Cerebellar cortex (tissue), 1 donor: Measurements from ENCODE around the gene TRUB1.
"Not testable (repeated sequence)": the region's sequence is repeated elsewhere in the genome, so short reads cannot be mapped to it uniquely, and the experiment has no call there.

Source experiments
- DNase-seq: peaks from one replicate; pipeline ENCODE4 v3.0.0-alpha.2; 2015; ENCODE audit warnings: low spot score

Gene TRUB1

DNA sequence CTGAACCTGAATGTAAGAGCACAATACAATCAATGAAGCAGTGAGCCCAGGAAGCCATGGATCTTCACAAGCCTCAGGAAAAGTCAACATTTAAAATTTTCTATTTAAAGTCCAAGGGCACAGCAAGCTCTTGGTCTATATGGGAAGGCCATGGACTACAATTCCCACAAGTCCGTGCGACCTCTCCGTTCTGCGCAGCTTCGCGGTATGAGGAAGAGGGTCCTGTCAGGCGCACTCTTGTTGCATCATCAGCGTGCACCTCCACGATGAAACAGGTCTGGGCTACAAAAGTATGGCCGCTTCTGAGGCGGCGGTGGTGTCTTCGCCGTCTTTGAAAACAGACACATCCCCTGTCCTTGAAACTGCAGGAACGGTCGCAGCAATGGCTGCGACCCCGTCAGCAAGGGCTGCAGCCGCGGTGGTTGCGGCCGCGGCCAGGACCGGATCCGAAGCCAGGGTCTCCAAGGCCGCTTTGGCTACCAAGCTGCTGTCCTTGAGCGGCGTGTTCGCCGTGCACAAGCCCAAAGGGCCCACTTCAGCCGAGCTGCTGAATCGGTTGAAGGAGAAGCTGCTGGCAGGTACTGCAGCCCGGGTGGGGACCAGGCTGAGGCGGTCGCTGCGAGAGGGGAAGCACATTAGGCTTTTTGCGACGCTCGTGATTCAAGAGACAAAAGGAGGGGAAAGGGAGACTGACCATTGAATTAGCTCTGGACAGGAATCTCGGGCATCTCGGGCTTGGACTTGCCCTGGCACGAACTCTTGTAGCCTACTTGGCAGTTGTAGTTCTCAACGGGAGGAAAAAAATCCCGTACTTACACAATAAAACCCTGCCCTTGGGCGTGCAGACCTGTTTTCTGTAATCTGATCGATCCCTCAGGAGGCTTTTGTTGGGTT, at the start of gene TRUB1:
Gene TRUB1 (plus strand): TSS at position 234 of the 894 bp plus-strand sequence. CDS start 59 bp downstream, at position 293.
- peak; percentile 98 for DNase-seq

DNA sequence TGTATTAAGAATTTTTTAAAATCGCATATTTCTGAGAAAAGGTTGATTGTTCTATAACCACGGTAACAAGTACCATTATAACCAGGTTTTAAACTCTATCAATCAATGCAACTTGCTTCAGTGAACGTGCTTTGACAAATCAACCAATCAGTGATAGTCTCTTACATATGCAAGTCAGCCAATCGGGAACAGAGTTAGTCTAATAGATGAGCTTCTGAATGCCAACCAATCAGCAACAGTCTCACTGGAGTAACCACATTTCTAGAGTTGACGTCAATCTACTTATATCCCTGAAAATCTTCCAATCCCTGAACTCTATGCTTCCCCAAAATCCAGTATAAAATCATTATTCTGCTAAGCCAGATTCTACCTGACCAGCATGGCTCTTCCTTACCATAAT, 44.7 kb upstream of the TRUB1 start:
- no peak for DNase-seq

DNA sequence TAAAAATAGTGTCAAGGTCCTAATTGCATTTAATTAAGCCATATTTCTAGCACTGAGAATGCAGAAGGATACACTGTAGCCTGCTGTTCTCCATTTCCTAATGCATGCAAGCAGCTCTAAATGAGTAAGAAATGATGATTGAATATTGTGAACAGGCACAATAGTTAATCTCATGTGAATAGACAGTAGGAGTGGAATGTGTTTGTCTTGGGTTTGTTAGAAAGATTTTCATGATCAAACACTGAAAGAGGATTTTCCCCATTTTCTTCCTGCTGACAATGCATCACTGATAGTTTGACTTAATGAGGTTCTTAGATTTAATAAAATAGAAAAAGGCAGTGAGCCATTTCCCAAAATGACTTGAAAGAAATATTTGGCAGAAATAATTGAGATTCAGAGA, 43.1 kb upstream of the TRUB1 start:
- DNase-seq = no peak

DNA sequence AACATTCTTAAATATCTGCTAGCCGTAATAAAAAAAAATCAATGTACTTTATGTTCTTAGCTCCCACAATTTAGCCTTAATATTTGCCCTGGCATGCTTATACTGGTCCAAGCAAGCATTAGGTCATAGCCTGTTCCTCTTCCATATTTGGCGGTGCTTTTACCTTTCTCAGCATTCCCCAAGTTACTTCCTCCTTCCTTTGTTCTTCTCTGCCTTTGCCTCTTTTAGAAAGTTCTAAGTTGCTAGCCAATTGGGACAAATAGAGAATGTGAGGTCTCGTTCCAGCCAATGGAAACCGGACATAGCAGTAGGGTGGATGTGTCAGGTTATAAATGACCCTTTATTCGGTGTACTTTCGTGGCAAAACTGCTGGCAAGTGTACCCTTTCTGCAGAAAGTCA, 41.0 kb upstream of the TRUB1 start:
- DNase-seq = not testable (repeated sequence)

DNA sequence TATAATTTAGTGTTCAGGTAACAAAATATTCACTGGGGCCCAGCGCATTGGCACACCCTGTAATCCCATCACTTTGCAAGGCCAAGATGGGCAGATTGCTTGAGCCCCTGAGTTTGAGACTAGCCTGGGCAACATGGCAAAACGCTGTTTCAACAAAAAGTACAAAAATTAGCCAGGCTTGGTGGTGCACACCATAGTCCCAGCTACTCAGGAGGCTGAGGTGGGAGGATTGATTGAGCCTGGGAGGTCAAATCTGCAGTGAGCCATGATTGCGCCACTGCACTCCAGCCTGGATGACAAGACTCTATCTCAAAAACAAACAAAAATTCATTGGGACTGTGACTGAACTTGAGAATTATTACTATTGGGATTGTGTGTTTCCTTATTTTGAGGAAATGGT, 40.4 kb upstream of the TRUB1 start:
- DNase-seq = no peak

DNA sequence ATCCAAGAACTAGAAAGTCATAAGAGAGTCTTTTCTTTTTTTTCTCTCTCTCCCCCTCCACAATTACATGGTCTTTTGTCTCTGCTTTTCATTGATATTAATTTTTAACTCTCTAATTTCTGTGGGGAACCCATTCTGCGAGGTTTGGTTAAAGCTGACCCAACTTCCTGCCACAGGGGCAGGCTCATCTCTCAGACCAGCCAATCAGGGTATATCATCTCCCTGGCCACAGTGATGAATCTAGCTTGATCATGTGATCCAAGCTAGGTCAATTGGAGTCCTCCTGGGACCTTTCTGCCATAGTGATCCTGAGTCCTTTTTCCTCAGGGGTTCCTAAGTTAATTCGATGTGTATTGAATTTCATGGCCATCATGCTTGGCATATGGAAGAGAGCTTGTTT, 38.0 kb upstream of the TRUB1 start:
- DNase-seq = no peak

DNA sequence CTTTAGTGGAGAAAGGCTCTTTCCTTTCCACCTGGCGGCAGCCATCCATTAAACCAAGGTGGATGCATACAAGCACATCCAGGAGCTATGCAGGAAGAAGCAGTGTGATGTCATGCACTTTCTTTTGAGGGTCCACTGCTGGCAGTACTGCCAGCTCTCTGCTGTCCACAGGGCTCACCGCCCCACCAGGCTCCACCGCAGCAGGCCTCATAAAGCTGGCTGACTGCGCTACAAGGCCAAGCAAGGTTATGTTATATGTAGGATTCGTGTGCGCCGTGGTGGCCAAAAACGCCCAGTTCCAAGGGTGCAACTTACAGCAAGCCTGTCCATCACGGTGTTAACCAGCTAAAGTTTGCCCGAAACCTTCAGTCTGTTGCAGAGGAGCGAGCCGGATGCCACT, 37.3 kb upstream of the TRUB1 start:
- no peak for DNase-seq

DNA sequence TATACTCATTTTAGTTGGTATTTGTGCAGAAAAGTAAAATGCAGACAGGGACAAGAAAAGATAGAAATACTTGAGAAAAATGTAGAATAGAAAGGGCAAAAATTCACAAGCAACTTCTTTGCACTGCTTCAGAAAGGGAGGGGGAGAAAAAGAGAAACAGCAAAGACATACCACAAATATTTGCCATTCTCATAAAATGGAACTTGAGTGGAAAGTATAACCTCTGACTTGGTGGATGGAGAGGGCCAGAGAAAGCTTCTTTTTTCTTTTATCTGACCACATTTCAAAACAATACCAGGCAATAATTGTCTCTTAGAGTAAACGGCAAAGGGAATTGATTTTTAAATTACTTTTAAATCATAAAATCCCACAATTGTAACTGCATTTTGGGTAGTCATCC, 35.8 kb upstream of the TRUB1 start:
- DNase-seq = no peak

DNA sequence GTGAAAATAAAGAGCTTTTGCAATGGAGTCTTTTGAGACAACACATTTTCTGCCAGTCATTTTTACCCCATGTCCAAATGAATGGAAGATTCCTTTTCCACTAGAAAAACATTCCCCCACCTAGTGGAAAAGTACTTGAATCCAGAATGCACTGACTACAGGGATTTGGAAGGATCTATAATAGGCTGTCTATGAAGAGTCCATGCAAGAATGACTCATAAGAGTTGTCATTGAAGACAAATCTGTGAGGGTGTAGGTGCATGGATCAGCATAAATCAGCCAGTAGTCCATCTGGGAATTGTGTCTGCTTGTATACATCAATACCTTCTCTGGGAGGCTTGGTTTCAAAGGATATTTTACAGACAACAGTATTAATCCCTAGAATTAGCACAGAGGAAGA, 32.5 kb upstream of the TRUB1 start:
- no peak for DNase-seq

DNA sequence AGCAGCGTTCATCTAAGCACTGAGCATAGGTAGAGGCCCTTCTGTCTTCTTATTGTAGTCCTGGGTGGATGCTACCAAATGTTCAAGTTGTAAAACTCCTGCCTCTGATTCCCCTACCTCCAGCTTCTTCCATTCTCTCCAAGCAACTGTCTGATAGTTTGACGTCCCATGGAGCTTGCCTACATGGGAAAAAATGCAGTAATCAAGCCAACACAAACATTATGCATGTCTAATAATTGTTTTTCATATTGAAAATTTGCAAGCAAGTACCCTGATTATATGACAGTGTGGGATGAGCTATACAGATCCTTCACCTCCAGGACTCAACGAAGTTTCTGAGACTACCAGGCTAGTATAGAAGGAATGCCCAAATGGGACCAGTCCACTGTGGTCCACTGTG, 31.0 kb upstream of the TRUB1 start:
- DNase-seq = no peak

DNA sequence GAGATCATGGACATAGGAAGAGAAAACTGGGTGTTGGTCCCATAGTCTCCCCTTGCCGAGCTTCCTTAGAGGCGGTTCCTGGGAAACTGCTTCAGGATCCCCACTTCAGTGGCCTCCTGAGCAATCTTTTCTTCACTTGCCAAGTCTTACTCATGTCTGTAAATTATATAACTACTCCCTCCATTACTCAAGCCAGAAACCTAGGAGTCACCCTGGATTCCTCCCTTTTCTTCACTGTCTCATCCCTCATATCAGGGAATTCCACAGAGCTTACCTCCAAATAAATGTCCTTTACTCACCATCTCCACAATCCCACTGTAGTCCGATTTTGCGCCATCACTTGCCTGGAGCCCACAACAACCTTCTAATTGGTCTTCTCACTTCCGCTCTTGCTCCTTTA, 29.1 kb upstream of the TRUB1 start:
- no peak for DNase-seq

DNA sequence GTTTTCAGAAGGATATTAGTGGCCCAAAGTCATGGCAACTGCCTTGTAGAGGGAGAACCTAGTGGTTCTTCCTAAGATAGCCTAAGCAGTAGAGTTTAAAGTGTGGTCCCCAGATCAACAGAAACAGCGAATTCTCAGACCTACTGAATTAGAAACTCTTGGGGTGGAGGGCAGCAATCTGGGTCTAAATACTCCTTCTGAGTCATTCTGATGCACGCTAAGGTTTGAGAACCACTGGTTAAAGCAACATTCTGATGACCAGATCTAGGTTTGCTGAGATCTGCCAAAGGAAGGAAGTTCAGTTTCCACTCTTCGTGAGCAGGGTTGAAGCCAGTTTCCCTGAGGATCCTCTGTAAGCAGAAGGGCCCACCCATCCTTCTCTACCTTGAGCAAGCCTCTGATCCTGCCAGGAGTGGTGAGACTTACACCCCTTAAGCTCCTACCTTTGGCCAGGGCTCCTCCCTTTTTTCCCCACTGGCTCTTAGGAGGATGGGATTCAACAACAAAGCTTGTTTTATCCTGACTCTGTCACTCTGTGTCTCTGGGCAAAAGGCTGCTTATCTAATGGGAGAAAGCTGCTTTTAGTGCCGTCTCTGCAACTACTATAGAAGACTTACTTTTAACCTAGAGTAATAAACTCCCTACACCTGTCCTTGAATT, 26.8 kb upstream of the TRUB1 start:
- no peak for DNase-seq

DNA sequence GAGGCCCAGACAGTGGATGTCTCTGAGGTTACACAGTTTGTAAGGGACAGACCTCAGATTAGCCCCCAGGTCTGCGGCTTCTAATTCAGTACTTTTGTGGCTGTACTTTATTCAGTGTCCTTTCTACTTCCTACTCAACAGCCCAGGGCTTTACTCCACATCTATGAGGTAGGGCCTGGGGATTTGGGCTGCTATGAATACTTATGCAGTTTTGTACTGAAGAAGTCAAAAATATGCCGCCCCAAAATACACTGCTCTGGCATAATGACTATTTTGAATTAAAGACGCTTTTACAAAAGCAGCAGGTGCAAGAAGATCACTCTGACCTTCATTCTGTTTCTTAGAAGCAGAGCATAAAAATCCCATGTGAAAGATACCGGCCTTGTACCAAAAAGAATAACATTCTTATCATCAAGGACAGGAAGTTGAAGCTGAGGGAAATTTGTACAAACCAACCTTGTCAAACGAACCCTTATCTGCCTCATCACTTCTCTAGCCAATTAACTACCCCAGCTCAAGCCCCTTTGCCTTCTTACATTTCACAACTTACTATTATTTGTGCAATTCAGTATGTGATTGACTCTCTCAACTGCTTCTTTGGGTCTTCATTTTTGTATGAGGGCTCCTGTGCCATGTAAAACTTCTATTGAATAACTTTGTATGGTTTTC, 26.1 kb upstream of the TRUB1 start:
- DNase-seq = no peak

DNA sequence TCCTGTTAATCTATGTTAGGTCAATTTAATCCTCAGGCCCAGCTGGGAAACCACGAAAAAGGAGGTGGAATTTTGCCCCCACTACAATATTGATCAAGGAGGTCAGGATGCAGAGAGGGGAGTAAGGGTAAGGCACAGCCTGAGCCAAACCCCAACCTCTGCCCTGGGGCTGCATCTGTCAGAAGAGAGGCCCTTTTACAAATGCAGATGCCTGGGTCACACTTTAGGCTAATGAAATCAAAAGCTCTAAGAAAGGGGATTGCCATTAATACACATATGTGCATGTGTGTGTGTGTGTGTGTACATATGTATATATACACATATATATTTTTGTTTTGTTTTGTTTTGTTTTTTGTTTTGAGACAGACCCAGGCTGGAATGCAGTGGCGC, 25.5 kb upstream of the TRUB1 start:
- no peak for DNase-seq

DNA sequence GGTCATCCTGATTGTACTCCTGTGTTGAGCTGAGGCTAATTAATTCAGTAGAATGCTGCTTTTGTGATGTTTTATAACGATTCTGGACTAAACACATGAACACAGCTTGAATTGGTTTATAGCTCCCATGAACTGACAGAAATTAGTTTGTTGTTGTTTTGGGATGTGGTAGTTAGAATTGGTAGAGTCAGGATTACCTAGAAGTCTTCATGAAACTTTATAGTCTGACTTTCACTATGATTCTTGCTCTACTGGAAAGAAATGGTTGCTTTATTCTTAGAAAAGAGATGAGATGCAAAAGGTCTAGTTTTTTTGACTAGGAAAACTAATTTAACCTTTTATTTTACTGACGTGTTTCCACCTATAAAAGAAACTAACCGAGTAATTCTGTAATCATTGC, 23.4 kb upstream of the TRUB1 start:
- no peak for DNase-seq

DNA sequence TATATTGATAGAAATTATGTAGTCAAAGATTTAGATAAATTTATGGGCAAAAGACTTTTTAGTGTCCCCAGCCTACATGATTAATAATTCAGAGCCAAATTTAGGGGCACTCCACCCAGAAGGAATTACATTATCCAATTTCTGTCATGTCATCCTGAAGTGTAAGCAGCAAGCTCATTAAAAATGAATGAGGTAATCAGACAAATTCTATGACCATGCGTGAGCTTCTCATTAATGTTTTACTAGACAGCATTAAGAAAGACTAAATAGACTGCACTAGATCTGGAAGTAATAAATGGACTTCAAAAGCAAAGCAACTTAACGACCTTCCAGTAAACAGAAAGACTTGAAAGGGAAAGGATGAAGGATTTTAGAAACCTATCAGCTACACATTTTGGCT, 22.7 kb upstream of the TRUB1 start:
- DNase-seq = no peak

DNA sequence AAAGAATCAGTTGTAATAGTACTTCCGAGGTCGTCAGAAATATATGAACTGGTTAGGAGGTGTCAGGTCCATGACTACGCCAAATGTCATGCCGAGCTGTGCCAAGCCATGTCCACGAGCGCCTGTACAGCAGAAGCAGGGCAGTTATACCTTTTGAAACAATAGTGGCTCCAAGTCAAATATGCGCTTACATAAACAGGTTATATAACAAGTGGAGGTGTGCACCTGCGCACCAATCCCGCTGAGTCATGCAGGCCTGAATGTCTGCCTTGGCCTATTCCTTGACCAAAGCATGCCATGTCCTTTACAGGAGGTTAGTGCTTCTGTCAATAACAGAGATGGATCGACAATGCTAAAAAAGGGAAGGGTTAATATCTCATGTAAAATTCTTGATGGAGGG, 21.3 kb upstream of the TRUB1 start:
- no peak for DNase-seq

DNA sequence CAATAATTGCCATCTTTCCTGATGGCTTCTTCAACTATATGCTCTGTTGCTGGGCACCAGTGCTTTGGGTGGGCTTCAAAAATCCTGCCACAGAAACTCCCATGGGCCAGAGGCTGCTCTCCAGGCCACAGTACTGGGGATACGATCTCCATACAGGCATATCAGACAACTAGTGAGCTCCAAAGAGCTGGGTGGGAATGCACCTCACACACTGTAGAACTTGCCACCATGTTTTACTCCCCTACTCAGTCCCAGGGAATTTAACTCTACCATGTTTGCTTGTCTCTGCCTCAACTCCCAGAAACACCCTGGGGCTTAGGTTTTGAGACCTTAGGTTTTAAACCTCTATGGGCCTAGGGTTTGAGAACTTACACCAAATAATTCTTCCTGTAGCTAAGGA, 20.5 kb upstream of the TRUB1 start:
- DNase-seq = no peak

DNA sequence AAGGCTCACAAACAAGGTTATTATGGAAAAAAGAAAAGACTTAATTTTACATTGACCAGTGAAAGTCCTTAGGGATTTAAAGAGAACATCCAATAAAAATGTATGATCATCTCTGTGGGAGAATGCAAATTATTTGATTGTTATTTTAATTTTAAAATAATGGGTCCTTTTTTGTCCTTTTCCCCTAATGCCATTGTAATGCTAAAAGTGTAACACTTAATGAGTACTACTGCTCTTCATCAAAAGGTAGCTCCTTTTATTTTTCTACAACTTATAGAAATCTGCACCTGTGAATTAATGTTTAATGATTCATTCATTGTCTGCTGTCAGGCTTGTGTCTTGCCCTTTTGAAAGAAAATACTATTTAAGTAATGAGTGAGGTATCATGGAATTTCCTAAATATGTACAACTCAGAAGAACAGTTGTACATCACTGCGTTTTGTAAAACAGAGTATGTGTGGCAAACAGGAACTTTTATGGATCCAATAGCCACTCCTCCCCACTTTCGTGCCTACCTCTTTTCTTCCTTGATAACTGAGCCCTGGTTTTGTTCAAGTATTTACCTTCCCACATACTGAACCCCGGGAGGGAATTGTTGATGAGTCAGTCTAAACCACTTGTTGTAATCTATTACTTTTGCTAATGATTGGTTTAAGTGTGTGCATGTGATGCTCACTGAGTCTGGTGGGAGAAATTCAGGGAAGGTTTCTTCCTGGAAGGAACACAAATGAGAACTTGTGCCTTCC, 19.9 kb upstream of the TRUB1 start:
- DNase-seq = no peak

DNA sequence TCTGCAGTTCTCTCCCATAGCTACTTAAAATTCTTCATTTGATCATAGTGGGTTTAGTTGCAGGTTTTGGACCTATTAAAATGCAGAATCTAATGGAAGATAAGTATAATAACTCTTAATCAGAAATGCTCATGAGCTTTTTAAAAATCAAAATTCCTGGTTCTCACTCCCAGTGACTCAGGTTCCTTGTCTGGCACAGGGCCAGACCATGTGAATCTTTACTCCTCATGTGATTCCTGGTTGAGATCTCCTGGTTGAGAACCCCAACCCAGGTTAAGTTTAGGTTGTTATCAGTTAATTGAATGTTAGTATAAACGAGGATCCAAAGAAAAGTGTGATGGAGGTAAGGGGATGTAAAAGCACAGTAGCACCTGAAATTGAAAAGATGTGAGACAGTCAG, 17.5 kb upstream of the TRUB1 start:
- no peak for DNase-seq

DNA sequence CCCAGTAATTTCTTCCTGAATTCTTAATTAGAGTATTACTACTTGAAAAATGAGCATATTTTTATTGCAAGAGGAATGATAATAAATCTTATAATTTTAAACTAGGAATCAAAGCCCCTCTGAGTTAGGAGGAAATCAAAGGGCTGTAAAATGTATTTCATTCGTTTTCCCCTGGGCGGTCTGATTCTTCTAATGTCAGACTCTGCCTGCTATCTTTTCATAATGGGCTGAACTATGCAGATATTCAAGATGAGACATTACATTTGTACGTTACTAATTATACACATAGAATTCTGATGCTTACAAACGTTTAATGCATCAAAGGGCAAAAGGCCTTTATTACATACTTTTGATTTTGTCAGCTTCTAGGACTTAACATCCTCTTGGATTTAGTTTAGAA, 16.0 kb upstream of the TRUB1 start:
- no peak for DNase-seq

DNA sequence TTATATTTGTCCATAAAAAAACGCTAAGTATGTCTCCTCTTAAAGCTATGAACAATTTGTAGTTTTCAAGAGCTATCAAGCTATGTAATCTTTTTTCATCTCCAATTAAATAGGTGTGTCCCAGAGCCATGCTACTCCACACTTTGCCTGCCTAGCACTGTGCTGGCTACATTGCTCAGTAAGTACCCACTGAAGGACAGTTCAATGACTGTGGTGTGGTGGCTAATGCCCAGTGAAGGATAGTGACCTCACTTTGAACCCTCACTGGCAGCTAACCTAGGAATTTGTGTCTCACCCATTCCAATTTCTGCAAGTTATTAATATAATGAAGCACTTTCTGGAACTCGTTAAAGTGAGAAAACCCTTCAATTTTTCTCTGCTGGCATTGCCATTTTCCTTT, 14.4 kb upstream of the TRUB1 start:
- no peak for DNase-seq
